Medulla oblongata (tissue), 1 donor: ENCODE results near the gene HFM1.
"Not testable (repeated sequence)": the region's sequence is repeated elsewhere in the genome, so short reads cannot be mapped to it uniquely, and the experiment has no call there.

Source experiments
- DNase-seq: peaks from one replicate; pipeline ENCODE4 v3.0.0-alpha.2; 2015; ENCODE audit errors: extremely low spot score

The HFM1 gene, protein sequence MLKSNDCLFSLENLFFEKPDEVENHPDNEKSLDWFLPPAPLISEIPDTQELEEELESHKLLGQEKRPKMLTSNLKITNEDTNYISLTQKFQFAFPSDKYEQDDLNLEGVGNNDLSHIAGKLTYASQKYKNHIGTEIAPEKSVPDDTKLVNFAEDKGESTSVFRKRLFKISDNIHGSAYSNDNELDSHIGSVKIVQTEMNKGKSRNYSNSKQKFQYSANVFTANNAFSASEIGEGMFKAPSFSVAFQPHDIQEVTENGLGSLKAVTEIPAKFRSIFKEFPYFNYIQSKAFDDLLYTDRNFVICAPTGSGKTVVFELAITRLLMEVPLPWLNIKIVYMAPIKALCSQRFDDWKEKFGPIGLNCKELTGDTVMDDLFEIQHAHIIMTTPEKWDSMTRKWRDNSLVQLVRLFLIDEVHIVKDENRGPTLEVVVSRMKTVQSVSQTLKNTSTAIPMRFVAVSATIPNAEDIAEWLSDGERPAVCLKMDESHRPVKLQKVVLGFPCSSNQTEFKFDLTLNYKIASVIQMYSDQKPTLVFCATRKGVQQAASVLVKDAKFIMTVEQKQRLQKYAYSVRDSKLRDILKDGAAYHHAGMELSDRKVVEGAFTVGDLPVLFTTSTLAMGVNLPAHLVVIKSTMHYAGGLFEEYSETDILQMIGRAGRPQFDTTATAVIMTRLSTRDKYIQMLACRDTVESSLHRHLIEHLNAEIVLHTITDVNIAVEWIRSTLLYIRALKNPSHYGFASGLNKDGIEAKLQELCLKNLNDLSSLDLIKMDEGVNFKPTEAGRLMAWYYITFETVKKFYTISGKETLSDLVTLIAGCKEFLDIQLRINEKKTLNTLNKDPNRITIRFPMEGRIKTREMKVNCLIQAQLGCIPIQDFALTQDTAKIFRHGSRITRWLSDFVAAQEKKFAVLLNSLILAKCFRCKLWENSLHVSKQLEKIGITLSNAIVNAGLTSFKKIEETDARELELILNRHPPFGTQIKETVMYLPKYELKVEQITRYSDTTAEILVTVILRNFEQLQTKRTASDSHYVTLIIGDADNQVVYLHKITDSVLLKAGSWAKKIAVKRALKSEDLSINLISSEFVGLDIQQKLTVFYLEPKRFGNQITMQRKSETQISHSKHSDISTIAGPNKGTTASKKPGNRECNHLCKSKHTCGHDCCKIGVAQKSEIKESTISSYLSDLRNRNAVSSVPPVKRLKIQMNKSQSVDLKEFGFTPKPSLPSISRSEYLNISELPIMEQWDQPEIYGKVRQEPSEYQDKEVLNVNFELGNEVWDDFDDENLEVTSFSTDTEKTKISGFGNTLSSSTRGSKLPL (N-terminal part only)

DNA sequence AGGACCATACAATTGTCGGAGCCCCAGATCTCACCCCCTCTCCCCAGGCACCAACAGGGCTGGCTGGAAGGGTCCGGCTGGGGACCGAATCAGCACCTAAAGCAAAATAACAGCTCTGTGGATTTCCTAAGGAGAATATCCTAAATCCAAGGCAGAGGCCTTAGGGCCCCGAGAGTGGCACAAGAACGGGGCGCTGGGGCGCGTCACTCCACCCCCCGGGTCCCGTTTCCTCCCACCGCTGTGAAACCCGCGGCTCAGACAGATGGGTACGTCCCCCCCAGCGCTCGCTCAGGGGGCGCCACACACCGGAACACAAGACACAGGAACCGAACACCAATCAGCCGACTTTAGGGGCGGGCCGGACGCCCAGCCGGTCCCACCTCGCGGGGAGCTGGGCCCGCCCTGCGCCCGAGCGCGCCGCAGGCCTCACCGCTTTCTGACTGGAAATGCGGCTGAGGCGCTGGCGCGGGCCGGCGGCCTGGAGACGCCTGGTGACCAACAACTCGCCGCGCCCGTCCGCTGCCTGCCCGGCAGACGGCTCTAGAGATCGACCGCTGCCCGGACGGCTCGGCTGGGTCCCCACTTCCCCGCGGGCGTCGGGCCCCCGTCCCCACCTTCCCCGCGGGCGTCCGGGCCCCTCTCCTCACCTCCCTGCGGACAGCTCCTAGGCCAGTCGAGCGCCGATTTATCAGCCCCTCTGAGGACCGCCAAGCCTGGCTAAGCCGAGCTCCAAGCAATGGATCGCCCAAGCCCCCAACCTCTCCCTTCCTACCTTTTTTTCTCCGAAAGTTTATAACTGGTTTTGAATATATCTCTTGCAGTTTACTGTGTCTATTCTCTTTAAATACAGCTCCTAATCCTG is at the start of gene HFM1:
Gene HFM1 (minus strand): TSS at position 687 of the 862 bp plus-strand sequence. CDS start 3,755 bp downstream, outside the sequence.
- DNase-seq, result peak; percentile 68

DNA sequence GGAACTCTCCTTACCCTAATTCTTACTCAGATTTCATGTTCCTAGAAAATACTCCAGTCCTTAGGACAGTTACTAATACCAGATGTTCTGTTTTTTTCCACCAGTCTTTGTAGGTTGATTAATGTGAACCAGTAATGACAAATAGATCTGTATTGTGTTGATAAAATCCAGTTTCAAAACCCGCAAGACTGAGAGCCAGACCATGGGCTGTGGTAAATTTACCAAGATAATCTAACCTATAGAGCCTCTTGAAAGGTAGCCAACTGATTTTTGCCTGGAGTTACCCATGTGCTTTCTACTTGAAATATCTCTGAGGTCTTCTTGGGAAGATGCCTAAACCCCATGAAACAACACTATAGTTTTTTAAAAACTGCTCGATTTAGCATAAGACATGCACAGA is 49.5 kb upstream of the HFM1 start:
- DNase-seq, result no peak

DNA sequence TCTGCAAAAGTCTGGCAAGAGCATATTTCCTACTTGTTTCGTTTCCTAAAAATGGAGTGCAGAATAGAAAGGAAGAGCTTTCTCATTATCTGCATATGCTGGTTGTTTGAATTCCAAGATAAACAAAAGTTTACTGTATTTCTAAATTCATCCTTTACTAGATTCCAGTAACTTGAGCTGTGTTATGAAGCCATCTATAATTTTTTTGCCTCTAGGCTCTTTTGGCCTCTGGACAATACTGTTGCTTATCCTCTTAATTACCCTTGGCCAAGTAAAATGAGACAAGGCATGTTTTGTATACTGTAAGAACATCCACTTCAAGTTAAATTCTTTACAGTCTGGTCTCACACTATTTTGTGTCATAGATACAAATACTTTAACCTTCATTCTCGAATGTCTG is 45.6 kb upstream of the HFM1 start:
- no peak for DNase-seq

DNA sequence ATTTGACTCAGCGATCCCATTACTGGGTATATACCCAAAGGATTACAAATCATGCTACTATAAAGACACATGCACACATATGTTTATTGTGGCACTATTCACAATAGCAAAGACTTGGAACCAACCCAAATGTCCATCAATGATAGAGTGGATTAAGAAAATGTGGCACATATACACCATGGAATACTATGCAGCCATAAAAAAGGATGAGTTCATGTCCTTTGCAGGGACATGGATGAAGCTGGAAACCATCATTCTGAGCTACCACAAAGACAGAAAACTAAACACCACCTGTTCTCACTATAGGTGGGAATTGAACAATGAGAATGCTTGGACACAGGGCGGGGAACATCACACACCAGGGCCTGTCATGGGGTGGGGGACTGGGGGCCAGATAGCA is 43.1 kb upstream of the HFM1 start:
- DNase-seq, result not testable (repeated sequence)

DNA sequence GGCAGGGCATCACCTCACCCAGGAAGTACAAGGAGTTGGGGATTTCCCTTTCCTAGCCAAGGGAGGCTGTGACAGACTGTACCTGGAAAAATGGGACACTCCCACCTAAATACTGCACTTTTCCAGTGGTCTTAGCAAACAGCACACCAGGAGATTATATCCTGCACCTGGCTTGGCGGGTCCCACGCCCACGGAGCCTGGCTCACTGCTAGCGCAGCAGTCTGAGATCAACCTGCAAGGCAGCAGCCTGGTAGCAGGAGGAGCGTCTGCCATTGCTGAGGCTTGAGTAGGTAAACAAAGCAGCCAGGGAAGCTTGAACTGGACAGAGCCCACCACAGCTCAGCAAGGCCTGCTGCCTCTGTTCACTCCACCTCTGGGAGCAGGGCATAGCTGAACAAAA is 37.3 kb upstream of the HFM1 start:
- not testable (repeated sequence) for DNase-seq

DNA sequence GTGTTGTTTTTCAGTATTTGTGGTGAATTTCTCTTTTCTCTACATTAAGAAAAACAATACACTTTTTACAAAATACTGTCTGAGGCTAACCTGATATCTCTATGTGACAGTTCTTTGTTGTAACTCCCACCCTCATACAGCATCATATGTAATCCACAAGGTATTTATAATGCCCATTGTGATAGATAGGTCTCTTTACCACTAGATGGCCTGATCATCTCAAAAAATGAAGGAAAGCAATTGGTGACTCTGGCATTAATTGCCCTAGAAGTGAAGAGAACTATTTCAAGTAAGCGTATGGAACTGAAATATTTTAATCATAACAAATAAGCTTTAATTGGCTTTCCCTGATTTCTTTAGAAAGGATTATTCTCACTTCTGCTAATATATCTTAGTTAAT is 36.2 kb upstream of the HFM1 start:
- no peak for DNase-seq

DNA sequence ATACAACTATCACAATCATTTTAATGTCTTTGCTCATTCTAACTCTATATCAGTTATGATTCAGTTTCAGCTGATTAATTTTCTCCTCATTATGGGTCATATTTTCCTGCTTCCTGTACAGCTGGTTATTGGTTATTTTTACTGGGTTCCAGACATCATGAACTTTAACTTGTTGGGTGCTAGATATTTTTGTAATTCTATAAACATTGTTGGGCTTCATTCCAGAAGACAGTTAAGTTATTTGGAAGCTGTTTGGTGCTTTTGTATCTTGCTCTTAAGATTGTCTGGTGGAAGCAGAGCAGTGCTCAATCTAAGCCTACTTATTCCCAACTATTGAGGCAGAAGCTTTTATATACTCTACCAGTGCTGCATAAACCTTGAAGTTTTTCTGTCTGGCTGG is 34.4 kb upstream of the HFM1 start:
- no peak for DNase-seq

DNA sequence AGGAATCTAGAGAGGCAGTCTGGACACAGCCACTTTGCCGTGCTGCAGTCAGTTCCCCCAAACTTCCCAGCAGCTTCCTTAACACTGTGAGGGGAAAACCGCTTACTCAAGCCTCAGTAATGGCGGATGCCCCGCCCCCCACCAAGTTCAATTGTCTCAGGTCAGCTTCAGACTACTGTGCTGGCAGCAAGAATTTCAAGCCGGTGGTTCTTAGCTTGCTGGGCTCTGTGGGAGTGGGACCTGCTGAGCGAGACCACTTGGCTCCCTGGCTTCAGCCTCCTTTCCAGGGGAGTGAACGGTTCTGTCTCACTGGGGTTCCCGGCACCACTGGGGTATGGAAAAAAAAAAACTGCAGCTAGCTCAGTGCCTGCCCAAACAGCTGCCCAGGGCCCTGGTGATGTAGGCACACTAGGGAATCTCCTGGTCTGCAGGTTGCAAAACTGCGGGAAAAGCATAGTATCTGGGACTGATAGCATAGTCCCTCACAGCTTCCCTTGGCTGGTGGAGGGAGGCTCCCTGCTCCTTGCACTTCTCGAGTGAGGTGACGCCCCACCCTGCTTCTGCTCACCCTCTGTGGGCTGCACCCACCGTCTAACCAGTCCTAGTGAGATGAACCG is 23.7 kb upstream of the HFM1 start:
- DNase-seq, result no peak

DNA sequence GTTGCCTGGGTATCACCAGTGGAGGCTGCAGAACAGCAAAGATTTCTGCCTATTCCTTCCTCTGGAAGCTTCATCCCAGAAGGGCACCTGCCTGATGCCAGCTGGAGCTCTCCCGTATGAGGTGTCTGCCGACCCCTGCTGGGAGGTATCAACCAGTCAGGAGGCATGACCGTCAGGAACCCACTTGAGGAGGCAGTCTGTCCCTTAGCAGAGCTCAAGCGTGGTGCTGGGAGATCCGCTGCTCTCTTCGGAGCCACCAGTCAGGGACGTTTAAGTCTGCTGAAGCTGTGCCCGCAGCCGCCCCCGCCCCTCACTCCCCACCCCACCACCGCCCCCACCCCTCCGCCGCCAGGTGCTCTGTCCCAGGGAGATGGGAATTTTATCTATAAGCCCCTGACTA is 23.1 kb upstream of the HFM1 start:
- DNase-seq, result no peak

DNA sequence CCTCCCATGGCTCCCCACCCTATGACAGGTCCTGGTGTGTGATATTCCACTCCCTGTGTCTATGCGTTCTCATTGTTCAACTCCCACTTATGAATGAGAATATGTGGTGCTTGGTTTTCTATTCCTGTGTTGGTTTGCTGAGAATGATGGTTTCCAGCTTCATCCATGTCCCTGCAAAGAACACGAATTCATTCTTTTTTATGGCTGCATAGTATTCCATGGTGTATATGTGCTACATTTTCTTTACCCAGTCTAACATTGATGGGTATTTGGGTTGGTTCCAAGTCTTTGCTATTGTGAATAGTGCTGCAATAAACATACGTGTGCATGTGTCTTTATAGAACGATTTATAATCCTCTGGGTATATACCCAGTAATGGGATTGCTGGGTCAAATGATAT is 17.9 kb upstream of the HFM1 start:
- DNase-seq, result not testable (repeated sequence)

DNA sequence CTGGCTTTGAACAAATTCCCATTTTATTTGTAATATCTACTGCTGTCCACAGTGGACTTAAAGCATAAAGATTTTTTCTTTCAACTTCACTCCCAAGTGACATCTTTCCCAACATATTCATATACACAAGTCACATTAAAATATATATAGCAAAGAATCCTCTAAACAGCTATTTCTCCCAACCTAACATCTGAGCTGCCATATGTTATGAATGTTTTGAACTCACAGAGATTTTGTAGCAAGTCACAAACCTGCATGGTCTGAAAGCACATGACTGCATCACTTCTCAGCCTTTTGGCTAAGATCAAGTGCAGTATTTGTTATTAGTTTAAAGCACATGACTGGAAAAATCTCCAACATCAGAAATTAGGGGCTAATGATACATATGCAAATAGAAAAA is 7.7 kb upstream of the HFM1 start:
- no peak for DNase-seq

DNA sequence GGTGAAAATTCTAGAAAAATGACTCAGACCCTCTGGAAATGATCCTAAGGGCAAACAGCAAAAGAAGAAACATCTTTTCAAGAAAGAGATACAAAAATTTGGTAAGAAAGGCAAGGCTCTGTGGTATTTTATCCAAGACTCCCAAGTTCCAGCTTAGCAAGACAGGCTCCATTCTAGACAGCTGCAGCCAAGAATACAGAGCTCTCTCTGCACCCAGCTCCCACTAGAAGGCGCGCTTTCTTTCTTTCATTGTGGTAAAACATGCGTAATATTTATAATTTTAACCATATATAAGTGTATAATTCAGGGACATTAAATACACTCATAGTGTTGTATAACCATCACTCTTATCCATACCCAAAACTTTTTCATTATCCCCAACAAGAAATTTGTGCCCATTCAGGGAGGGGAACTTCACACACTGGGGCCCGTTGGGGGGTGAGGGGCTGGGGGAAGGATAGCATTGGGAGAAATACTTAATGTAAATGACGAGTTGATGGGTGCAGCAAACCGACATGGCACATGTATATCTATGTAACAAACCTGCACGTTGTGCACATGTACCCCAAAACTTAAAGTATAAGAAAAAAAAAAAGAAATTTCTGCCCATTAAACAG is 2.2 kb upstream of the HFM1 start:
- no peak for DNase-seq

DNA sequence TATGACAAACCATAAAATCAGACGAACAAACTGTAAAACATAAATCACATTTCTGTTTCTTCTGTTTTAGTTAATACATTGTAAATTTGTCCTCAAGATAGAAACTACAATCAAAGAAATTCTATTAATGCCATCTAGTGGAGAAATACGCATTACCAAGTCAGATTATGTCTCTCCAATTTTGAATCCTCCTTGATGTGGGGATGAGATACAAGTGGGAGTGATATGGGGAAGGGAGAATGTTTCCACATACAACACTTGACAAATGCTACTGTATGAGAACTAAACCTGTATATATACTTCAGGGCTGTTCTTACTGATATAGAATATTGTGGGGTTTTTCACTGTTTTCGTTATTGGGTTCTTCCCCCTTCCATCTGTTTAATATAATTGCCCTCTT is 2.6 kb downstream of the HFM1 start:
- DNase-seq, result peak; percentile 60

DNA sequence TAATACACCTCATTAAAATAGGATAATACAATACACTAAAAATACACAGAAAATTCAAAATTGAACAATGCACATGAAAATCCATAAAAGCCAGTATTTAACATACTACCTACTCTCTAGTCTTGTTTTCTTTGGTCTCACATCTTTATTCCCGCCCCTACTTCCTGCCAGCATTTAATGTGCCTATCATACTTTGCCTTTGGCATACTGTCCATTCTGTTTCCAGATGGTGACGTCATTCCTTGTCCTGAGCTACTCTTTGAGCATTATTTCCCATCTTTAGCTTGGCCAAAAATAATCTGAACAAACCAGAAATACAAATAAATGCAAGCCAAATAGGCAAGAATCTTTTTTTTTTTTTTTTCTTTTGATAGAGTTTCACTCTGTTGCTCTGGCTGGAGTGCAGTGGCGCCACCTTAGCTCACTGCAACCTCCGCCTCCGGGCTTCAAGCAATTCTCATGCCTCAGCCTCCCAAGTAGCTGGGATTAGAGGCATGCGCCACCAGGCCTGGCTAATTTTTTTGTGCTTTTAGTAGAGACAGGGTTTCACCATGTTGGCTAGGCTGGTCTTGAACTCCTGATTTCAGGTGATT is 4.4 kb downstream of the HFM1 start:
- DNase-seq, result no peak

DNA sequence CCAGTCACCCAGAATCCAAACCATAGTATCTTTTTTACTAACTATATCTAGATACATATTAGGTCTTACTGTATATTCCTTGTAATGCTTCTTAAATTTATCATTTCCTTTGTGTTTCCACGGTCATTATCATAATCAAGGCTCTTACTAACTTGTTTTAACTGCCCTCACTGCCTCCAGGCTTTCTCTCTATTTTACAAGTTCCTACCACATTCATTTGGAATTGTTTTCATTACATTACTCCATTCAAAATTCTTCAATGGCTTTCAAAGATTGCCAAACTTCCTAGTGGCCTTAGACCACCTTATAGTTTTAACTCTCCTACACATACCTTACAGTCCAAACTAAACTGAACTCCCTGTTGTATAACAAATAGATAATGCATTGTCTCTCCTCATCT is 6.3 kb downstream of the HFM1 start:
- no peak for DNase-seq

DNA sequence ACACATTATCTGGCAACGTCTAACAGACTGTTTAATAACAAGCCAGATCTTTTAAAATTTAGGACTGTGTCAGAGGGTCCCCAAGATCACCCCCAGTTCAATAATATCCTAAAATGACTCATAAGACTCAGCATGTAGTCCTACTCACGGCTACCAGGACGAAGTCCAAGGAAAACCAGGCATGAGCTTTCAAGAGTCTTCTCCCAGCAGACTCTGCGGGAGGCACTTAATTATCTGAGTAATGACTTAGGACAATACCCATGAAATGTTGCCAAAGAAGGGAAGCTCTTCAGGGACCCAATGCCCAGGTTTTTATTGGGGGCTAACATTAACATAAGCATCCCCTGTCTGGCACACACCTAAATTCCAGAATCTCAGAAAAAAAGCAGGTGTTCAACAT is 7.0 kb downstream of the HFM1 start:
- DNase-seq, result peak; percentile 52

DNA sequence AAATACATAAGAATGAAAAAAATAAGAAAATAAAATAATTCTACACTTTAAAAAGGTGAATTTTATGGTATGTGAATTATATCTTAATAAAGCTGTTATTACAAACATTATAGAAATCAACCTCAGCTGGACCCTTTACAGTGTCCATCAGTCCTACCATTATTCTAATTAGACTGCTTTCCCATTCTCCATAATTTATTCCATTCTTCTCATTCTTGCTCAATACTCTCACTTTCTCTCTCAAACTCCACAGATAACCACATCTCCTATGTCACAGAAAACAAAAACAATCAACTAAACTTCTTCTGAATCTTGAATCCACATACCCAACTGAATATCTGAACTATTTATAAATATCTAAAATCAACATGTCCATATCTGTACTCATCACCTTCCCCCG is 11.6 kb downstream of the HFM1 start:
- DNase-seq, result no peak

DNA sequence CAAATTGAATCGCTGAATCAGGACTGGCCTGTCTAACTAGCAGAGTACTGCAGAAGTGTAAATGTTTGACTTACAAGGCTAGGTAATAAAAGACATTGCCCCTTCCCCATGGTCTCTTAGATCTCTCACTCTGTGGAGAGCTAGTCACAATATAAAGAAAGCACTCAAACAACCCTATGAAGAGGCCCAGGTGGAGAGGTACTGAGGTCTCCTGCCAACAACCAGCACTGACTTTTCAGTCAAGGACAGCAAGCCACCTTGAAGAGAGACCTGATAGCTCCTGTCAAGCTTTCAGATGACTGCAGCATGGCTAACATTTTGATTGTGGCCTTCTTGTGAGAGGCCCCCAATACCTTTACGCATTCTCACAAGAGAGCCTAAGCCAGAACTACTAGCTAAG is 18.5 kb downstream of the HFM1 start:
- no peak for DNase-seq

DNA sequence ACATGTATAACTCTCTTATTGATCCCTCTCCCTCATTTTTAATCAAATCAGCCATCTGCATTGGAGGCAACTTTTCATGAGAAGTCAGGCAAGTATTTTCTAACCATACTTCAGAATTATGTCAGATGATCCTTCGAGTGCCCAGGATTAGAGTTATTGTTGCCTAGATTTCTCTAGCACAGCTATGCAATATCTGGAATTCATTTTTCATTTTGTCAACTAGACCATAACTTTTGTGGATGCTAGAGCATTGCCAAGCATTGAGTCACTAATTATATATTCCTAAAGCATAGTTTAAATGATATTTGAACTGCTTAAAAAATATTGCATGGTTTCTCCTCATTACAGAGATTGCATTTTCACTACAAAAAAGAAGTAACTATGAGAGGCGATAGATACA is 21.2 kb downstream of the HFM1 start:
- DNase-seq, result no peak

DNA sequence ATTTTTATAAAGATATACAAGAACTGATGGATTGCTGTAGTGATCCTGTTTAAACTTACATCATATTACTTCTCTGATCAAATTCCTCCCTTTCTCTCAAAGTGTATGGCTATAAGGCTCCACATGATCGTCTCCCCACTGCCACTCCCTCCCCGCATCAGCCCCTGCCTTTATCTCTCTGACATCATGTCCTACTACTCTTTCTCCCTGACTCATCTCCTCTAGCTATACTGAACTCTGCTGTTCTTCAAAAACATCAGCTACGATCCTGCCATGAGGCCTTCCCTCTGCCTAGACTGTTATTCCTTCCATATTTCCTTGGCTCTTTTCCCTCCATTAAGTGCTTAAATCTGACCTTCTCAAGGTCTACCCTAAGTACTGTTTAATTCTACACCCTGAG is 22.8 kb downstream of the HFM1 start:
- no peak for DNase-seq
